Vagina (tissue), 2 donors: ENCODE results near the gene EIPR1.

Experiments
- POLR2AphosphoS5 ChIP-seq, 2 donors: sonication (generic); formaldehyde crosslinking; IDR thresholded peaks; one replicate each; pipeline ENCODE4 v1.9.0; 2017; ENCODE audit warnings: antibody characterized with exemption in 2 of 2, mild to moderate bottlenecking in 2 of 2, low read depth in 1 of 2; ENCODE audit not compliant: insufficient read depth in 1 of 2
- TF ChIP-seq, protein P1 (sequence below), 3 experiments: fragments of 450-650 bp in 2 of 3; fragments of 200-600 bp in 1 of 3; sonication (generic) in 1 of 3; IDR thresholded peaks; one replicate each; pipeline ENCODE4 v1.5.1; 2017 to 2019; ENCODE audit warnings: antibody characterized with exemption in 3 of 3, mild to moderate bottlenecking in 2 of 3, moderate library complexity in 2 of 3

DNA sequence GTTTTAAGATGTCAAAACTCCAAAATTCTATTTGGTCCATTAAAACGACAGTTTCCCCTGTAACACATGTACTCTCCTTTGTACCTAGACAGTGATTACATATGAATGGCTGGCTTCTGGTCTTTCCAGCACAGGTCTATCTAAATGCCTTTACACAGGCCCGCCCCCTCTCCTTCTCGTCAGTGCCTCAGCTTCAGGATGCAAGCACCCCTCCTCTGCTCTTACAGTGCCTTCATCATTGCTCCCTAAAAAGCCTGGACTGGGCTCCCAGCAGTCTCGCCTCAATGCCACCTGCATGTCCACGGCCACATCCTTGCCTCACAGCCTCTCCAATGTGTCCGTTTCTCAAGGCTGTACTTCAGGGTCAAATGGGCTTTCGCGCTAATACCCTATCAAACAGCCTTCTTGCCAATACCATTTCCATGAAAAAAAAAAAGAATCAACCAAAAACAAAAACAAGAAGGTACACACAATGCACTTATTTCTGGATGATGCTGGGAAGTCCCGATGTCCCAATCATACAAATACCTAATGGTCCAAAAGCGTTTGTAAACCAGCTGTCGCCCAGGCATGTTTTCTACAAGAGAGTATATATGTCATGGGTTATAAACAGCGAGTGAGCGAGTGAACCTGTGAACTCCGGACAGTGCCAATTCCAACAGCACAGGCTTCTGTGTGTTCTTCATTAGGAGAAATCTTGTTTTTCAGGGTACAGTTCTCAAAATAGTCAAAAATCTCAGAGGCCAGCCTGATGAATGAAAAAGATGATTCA is 77.2 kb downstream of the EIPR1 start:
- TF ChIP-seq, protein P1, sequence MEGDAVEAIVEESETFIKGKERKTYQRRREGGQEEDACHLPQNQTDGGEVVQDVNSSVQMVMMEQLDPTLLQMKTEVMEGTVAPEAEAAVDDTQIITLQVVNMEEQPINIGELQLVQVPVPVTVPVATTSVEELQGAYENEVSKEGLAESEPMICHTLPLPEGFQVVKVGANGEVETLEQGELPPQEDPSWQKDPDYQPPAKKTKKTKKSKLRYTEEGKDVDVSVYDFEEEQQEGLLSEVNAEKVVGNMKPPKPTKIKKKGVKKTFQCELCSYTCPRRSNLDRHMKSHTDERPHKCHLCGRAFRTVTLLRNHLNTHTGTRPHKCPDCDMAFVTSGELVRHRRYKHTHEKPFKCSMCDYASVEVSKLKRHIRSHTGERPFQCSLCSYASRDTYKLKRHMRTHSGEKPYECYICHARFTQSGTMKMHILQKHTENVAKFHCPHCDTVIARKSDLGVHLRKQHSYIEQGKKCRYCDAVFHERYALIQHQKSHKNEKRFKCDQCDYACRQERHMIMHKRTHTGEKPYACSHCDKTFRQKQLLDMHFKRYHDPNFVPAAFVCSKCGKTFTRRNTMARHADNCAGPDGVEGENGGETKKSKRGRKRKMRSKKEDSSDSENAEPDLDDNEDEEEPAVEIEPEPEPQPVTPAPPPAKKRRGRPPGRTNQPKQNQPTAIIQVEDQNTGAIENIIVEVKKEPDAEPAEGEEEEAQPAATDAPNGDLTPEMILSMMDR (IDR thresholded peaks at IDR 0.05), result no peak
- TF ChIP-seq POLR2AphosphoS5 (IDR thresholded peaks at IDR 0.05; ENCODE audit: insufficient read depth in 1 of 2, low read depth in 1 of 2), result no peak
